Inflammatory macrophage treated with lipopolysaccharide for 4 hours (primary cell): Measurements from ENCODE around the gene RCE1.

Source experiments
- DNase-seq: peaks from one replicate; pipeline ENCODE4 v3.0.0-alpha.2; 2020

RCE1 gene

GRCh38 chr11:66870616-66871520, 27.6 kb downstream of the RCE1 start:
- DNase-seq = no peak

DNA sequence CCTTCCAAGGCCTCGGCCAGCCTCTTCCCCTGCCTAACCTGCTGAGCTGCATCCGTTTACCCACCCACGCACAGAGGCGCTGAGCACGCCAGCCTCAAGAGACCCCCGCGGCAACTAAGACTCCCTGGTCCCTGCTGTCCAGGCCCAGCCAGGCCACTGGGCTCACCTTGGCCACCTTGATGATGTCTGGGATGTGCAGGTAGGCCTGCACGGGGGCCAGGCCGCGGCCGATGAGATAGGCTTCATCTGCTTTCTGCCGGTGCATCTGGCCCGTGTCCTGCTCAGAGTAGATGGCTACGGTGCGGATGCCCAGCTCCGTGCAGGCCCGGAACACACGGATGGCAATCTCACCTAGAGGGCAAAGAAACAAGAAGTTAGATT, 28.3 kb downstream of the RCE1 start:
- no peak for DNase-seq

- DNase-seq = peak; percentile 16
Observed at GRCh38 chr11:66874232-66874631, 31.0 kb downstream of the RCE1 start.

GRCh38 chr11:66875378-66875777, 32.1 kb downstream of the RCE1 start:
- no peak for DNase-seq

- DNase-seq = no peak
Observed at GRCh38 chr11:66877588-66878385, 34.5 kb downstream of the RCE1 start.

GRCh38 chr11:66878474-66878873, 35.2 kb downstream of the RCE1 start:
- no peak for DNase-seq

DNA sequence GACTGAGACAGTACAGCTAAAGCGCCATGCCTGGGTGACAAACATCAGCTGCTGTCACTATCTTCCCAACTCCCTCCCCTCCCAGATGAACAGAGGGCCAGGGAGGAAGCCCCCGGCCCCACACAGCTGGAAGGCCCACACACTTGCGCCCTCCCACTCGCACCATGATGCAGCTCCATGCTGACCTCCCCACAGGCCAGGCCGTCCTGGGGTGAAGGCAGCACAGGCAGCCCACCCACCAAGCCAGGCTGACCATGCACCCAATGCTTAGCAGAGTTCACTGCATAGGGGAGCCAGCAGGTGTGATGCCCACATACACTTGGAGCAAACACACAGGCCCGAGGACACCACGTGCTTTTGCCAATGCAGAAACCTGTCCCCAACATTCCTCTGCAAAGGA, 35.8 kb downstream of the RCE1 start:
- no peak for DNase-seq

DNA sequence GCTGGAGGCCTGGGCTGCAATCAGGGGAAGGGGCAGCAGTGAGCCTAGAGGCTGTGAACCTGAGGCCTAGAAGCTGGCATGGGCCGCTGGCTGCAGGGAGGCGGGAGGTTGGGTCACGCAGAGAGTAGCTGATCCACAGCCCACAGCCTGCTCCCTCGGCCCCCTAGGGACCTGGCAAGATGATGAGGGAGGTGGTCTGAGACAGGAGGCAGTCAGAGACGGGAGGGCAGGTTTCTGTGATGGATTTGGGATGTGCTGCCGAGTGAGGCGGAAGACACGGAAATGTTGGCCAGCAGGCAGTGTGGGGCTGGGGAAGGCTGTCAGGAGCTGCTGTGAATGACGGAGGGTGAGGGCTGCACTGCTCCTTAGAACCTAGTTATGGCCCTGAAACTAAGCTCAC, 36.3 kb downstream of the RCE1 start:
- DNase-seq = no peak

- DNase-seq = no peak
Observed at GRCh38 chr11:66879999-66880398, 36.8 kb downstream of the RCE1 start.

DNA sequence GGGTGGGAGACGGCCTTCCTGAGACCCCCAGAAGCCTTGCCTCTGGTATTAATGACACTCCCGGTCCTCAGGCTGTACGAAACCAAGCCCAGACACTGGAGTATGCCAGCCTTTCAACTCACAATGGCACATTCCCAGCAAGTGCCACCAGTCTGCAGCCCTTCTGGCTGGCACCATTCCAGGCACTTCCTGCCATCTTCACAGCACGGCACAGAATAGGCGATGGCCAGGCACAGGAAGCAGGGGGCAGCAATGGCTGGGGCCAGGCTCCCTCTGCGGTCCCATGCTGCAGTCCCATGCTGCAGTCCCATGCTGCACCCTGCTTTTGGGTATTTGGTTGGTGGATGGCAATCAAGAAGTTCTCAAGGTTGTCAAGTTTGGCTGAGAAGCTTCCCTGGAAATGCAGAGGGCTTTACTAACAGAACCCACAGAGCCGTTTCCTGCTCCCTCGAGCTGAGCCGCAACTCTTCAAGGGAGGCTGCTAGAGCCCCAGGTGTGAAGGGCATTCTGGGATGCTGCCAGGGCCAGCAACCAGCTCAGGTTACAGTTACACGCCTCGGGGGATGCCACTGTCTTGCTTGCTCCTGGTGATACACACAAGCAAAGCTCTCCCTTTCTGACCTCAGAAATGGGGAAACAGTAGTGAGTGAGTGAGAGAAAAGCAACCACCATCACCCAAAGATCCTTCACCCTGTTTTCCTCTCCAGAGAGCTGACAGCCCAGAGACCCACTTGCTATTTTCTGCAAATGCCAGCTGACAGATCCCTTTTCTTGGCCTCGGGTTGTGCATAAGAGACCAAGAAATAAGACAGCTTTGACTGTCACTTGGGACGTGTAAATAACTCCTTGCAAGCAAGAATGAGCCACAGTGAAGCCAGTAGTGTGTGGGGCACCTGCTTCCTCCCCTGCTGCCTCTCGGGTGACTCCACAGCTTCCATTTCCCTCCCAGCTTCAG, 37.5 kb downstream of the RCE1 start:
- no peak for DNase-seq

DNA sequence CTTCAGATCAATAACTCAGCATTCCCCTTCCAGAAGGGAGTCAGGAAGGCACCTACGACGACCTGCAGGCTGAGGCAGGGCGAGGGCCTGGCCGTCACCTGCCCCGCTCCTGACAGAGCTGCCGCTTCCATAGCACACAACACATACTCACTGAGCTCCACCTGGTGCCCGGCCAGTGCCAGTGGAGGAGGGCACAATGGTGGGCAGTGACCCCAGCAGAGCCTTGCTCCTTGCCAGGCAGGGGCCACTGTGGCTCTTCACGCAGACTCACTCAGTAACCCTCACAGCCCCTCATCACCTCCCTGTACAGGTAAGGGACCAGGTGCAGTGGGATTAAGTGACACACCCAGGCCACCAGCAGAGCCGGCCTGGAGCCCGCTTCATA, 38.2 kb downstream of the RCE1 start:
- no peak for DNase-seq

DNA sequence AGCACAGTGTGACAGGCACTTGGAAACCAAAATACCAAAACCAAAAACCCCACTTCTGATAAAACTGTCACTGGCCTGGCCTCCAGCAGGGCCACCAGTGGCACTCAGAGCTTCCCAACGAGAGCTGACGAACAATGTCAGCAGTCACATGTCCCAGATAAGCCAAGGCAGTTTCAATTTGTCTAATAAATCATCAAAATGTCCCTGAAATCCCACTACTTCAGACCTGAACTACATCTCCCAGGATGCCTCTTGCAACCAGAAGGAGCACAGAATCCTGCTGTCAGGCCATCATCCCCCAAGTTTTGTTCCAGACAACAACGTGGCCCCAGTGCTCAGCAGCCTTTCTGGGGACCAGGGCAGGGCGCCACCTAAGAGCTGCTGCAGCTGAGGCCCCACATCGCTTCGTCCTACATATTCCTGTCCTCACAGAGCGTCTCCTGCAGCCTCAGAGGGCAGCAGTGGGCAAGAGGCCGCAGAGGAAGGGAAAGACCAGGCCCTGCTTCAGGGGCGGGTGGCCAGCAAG, 38.7 kb downstream of the RCE1 start:
- DNase-seq = no peak

GRCh38 chr11:66882561-66883015, 39.3 kb downstream of the RCE1 start:
- no peak for DNase-seq

DNA sequence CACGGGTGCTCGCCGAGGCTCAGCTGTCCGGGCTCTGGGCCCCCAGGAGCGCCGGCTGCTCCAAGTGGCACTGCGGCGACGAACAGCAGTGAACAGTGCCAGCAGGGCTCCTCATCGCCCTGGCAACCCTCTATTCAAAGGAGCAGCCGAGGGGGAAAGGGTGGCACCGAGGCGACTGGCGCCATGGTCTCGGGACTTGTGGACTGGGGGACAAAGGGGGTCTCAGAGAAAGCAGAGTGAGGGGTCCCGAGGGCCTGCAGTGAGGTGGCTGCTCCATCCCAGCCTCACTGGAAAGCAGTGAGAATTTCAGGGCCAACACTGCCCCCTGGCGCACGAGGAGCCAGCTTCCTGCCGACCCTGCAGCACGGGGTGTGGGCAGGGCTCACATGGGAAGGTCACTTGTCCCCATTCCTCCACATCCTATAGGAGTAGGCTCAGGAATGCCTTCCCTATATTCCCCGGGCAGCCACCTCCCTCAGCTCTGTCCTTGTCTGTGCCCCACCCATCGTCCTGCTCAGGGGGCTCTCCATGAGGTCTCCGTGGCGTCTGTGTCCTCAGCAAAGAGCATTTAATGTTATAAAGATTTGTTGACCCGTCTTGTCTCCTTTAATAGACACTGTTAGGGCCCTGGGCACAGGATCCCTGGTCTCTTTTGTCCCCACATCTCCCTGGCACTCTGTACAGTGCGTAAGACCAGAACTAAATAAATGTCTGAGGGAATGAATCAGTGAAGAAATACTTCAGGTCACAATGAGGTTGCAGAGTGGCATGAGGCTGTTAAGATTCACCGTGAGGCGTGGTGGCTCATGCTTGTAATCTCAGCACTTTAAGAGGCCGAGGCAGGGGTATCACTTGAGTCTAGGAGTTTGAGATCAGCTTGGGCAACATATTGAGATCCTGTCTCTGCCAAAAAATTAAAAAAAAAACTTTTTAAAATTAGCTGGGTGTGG, 40.0 kb downstream of the RCE1 start:
- peak; percentile 59 for DNase-seq

GRCh38 chr11:66884443-66884842, 41.2 kb downstream of the RCE1 start:
- no peak for DNase-seq

GRCh38 chr11:66885469-66885868, 42.2 kb downstream of the RCE1 start:
- no peak for DNase-seq

DNA sequence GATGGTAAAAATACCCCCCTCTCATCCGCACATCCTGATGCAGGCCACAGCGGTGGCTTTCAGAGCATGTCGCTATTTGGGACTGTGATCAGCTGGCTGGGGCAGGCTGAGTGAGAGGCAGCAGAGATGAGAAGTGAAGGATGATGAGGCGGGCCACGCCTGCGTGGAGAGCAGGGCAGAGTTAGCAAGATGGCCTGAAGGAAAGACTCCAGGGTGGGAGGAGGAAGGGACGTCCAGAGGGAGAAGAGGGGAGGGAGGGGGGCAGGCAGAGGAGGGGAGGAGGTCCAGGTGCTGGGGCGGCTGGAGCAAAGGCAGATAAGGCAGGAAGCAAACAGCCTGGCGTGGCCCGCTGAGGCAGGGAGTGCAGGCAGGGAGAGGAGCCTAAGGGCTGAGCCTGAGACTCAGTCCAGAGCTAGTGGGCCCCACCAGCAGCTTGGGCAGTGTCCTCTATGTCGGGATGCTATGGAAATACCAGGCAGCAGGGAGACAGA, 42.8 kb downstream of the RCE1 start:
- no peak for DNase-seq

DNA sequence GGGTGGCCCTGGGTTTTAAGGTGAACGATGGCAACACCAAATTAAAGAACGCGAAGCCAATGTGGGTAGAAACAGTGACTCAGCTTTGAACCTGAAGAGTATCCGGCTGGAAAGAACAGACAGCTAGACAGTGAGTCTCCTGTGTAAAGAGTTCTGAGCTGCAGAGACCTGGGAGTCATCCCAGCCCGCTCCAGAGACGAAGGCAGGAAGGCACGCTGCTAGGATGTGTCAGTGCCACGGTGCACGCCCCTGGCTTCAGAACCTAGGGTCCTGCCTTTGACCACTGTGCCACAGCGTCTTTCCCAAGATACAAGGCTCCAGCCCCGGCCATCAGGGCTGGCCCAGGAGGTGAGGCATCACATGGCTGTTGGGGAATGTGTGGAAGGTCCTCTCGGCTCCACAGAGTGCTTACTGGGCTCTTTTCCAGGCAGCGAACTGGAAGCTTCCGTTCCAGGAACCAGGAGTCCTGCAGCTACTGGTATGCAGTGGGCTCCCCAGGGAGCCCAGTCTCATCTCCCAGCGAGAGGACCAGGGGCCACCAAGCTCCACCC, 43.5 kb downstream of the RCE1 start:
- DNase-seq = no peak

DNA sequence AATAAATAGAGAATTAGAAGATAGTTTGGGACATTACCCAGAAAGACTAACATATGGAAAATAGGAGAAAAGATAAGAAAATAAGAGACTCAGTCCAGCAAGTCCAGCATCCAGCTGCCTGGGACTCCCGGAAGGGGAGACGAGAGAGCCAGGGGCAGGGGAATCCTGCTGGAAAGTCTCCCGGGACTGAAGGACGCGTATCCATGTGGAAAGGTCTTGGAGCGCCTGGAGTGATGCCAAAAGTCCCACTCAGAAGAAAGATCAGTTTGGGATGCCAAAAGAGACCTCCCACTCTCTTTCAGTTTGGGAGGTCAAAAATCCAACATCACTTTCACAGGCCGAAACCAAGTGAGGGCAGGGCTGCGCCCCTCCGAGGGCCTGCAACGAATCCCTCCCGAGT, 44.3 kb downstream of the RCE1 start:
- no peak for DNase-seq

- DNase-seq = no peak
Observed at GRCh38 chr11:66888282-66888681, 45.0 kb downstream of the RCE1 start.

- no peak for DNase-seq
Observed at GRCh38 chr11:66889960-66890359, 46.7 kb downstream of the RCE1 start.
